GM12878 (cell line): Measurements from ENCODE around the gene SPATA3. TPM values are rescaled to one million over a fixed set of nuclear protein-coding genes. Genes with fewer than 3 reads are reported as not detected.

Experiments
- ATAC-seq: fragments of 200-7000 bp; cut with Tn5 transposase; 3 replicates; pipeline ENCODE4 v1.9.1; 2020; ENCODE audit warnings: mild to moderate bottlenecking, moderate library complexity
- BruUV-seq: library from RNA; stranded (reverse); fragments of 400-500 nt; replicated peaks from 2 replicates; lab custom pipeline; 2021; lab: Mats Ljungman, UMichigan
- CTCF ChIA-PET: fragments of 300-600 bp; sonication (Branson Sonifier 250); formaldehyde crosslinking; extraction: SDS; loops from one replicate; lab custom pipeline; 2021; ENCODE audit warnings: inconsistent platforms; lab: Yijun Ruan, JAX
- POLR2A ChIA-PET: fragments of 350-600 bp; formaldehyde crosslinking; extraction: SDS; loops from one replicate; lab custom pipeline; 2021; ENCODE audit warnings: inconsistent platforms; lab: Charles Lee
- RAD21 ChIA-PET: fragments of 300-600 bp; sonication (Branson Sonifier 250); formaldehyde crosslinking; loops from one replicate; lab custom pipeline; 2023; ENCODE audit warnings: antibody characterized with exemption; ENCODE audit not compliant: unreplicated experiment; lab: Charles Lee
- SMC1A ChIA-PET: fragments of 300-600 bp; sonication (Branson Sonifier 250); formaldehyde crosslinking; loops from one replicate; lab custom pipeline; 2023; ENCODE audit not compliant: unreplicated experiment, uncharacterized antibody; lab: Charles Lee
- DNase-seq: peaks from one replicate; pipeline ENCODE4 v3.0.0-alpha.2; 2011; ENCODE audit warnings: low read depth, low spot score
- FAIRE-seq: peaks from 3 replicates; lab custom pipeline; 2011; peaks lifted over from hg19 to GRCh38; lab: Jason Lieb, UNC
- H2AFZ ChIP-seq: 2 replicates; pipeline ENCODE4 v1.6.0; 2011; ENCODE audit warnings: low read depth, low read length, control low read depth; ENCODE audit not compliant: control insufficient read depth
- H3K27ac ChIP-seq: 2 replicates; pipeline ENCODE4 v1.5.1; 2011; ENCODE audit warnings: control low read depth; ENCODE audit not compliant: control insufficient read depth, insufficient read depth
- H3K27me3 ChIP-seq, 2 experiments: replicated peaks in 1 of 2; 2 replicates each; pipeline versions ENCODE4 v1.6.0 to v1.6.1; 2011; ENCODE audit warnings: low read length in 1 of 2; ENCODE audit not compliant: control insufficient read depth in 2 of 2, insufficient read depth in 2 of 2
- H3K36me3 ChIP-seq, 2 experiments: 2 replicates each; pipeline ENCODE4 v1.5.1; 2011; ENCODE audit warnings: low read length in 1 of 2; ENCODE audit not compliant: control insufficient read depth in 2 of 2, insufficient read depth in 2 of 2
- H3K4me1 ChIP-seq: 2 replicates; pipeline ENCODE4 v1.6.1; 2011; ENCODE audit warnings: mild to moderate bottlenecking, low read length, moderate library complexity, mixed read lengths; ENCODE audit not compliant: control insufficient read depth, insufficient read depth
- H3K4me2 ChIP-seq: 2 replicates; pipeline ENCODE4 v1.6.0; 2011; ENCODE audit warnings: control low read depth; ENCODE audit not compliant: control insufficient read depth, insufficient read depth
- H3K4me3 ChIP-seq: fragments of 200-600 bp; sonication (generic); 2 replicates; pipeline ENCODE4 v1.5.1; 2016
- H3K79me2 ChIP-seq: 2 replicates; pipeline ENCODE4 v1.6.0; 2011; ENCODE audit warnings: low read length; ENCODE audit not compliant: control insufficient read depth, insufficient read depth
- H3K9ac ChIP-seq: 2 replicates; pipeline ENCODE4 v1.8.0; 2011; ENCODE audit warnings: low read length, control low read depth, mixed read lengths; ENCODE audit not compliant: control insufficient read depth, insufficient read depth
- H3K9me3 ChIP-seq: replicated peaks from 3 replicates; pipeline ENCODE4 v1.5.1; 2011; ENCODE audit warnings: mild to moderate bottlenecking, low read length; ENCODE audit not compliant: control insufficient read depth, insufficient read depth
- H4K20me1 ChIP-seq: 2 replicates; pipeline ENCODE4 v1.6.0; 2011; ENCODE audit not compliant: control insufficient read depth, insufficient read depth
- BHLHE40 ChIP-seq, 2 experiments: fragments of 450-650 bp in 1 of 2; IDR thresholded peaks; 2 replicates each; pipeline ENCODE4 v1.6.1; 2011 to 2017; ENCODE audit warnings: low read depth in 2 of 2, borderline replicate concordance in 1 of 2, improper control_type of control experiment in 1 of 2, low read length in 1 of 2, mild to moderate bottlenecking in 1 of 2
- CHD4 ChIP-seq: fragments of 200-600 bp; sonication (generic); IDR thresholded peaks from 2 replicates; pipeline ENCODE4 v1.6.1; 2016; ENCODE audit warnings: mild to moderate bottlenecking
- DPF2 ChIP-seq: fragments of 450-650 bp; IDR thresholded peaks from 2 replicates; pipeline ENCODE4 v1.6.1; 2017; ENCODE audit warnings: mild to moderate bottlenecking
- EED ChIP-seq: sonication (generic); IDR thresholded peaks from 2 replicates; pipeline ENCODE4 v1.6.1; 2016; ENCODE audit warnings: antibody characterized with exemption, low read depth
- EGR1 ChIP-seq, 2 experiments: IDR thresholded peaks; 1 replicate in 1 of 2; 2 replicates in 1 of 2; pipeline ENCODE4 v1.6.1; 2011 to 2012; ENCODE audit warnings: low read depth in 2 of 2, low read length in 2 of 2, borderline replicate concordance in 1 of 2, mild to moderate bottlenecking in 1 of 2, moderate library complexity in 1 of 2
- MEF2B ChIP-seq: fragments of 450-650 bp; IDR thresholded peaks from 2 replicates; pipeline ENCODE4 v1.6.1; 2018; ENCODE audit warnings: mild to moderate bottlenecking, moderate library complexity; ENCODE audit not compliant: partially characterized antibody, poor library complexity, severe bottlenecking
- MTA2 ChIP-seq: fragments of 450-650 bp; IDR thresholded peaks from 2 replicates; pipeline ENCODE4 v1.6.1; 2016; ENCODE audit warnings: low read depth, mild to moderate bottlenecking, moderate library complexity
- NR2C1 ChIP-seq: fragments of 450-650 bp; IDR thresholded peaks from 2 replicates; pipeline ENCODE4 v1.6.1; 2017; ENCODE audit warnings: antibody characterized with exemption, mild to moderate bottlenecking, moderate library complexity
- PAX8 ChIP-seq: fragments of 450-650 bp; IDR thresholded peaks from 2 replicates; pipeline ENCODE4 v1.6.1; 2017; ENCODE audit warnings: mild to moderate bottlenecking, moderate library complexity
- POLR2AphosphoS5 ChIP-seq: IDR thresholded peaks from 2 replicates; pipeline ENCODE4 v1.6.1; 2011; ENCODE audit warnings: mild to moderate bottlenecking, low read length, inconsistent platforms
- POU2F2 ChIP-seq: IDR thresholded peaks from 3 replicates; pipeline ENCODE4 v1.6.1; 2011; ENCODE audit warnings: low read depth, mild to moderate bottlenecking, low read length, borderline replicate concordance
- RBBP5 ChIP-seq: fragments of 200-600 bp; sonication (generic); conservative IDR thresholded peaks from 2 replicates; pipeline ENCODE4 v1.6.1; 2016
- TCF7 ChIP-seq: IDR thresholded peaks from 2 replicates; pipeline ENCODE4 v1.6.1; 2014; ENCODE audit warnings: antibody characterized with exemption, borderline replicate concordance
- ZBED1 ChIP-seq: IDR thresholded peaks from 2 replicates; pipeline ENCODE4 v1.6.1; 2016; ENCODE audit warnings: borderline replicate concordance
- WGBS: methylation state at CpG from one replicate; pipeline ENCODE4 v1.1.6; 2016; ENCODE audit warnings: low lambda C conversion rate; ENCODE audit not compliant: insufficient replicate concordance, insufficient coverage; ENCODE audit errors: missing lambda C conversion rate; 5-methylcytosine and 5-hydroxymethylcytosine counted together
- in situ Hi-C: fragments of 300-500 bp; cut with MboI; formaldehyde crosslinking; loops from 9 replicates; pipeline ENCODE4 v1.14.3; 2018; ENCODE audit warnings: mixed read lengths
- intact Hi-C: fragments of 100-400 bp; cut with micrococcal nuclease; formaldehyde crosslinking; loops from one replicate; pipeline ENCODE4 v1.14.2; 2022; ENCODE audit not compliant: unreplicated experiment
- polyA plus RNA-seq, 11 experiments: library from polyadenylated mRNA; depleted of rRNA in 4 of 11; unstranded in 6 of 11; stranded (reverse) in 5 of 11; fragments of >200 nt; fragmentation: Nextera tagmentation in 4 of 11; fragmentation: Illumina TruSeq in 1 of 11; extraction: Ambion mirVana in 4 of 11; extraction: Trizol in 1 of 11; gene quantifications; 1 replicate in 1 of 11; 2 replicates in 10 of 11; pipeline versions ENCODE4 v1.2.1 to v1.2.3, GENCODE V29; 2011 to 2016; ENCODE audit warnings: inconsistent platforms in 2 of 11, missing spikeins in 2 of 11, low read depth in 1 of 11
- total RNA-seq, 4 experiments: library from RNA; depleted of rRNA in 3 of 4; stranded (reverse); fragments of >200 nt in 3 of 4; fragmentation: Illumina TruSeq in 1 of 4; extraction: Trizol in 1 of 4; gene quantifications; 2 replicates each; pipeline versions ENCODE4 v1.2.1 to v1.2.3, GENCODE V29; 2013 to 2021

SPATA3 gene
- total and polyA plus RNA-seq, 10 of the 15 experiments (the other 5 are each of a cell fraction or from before 2014, with no cell fraction given): not detected

DNA sequence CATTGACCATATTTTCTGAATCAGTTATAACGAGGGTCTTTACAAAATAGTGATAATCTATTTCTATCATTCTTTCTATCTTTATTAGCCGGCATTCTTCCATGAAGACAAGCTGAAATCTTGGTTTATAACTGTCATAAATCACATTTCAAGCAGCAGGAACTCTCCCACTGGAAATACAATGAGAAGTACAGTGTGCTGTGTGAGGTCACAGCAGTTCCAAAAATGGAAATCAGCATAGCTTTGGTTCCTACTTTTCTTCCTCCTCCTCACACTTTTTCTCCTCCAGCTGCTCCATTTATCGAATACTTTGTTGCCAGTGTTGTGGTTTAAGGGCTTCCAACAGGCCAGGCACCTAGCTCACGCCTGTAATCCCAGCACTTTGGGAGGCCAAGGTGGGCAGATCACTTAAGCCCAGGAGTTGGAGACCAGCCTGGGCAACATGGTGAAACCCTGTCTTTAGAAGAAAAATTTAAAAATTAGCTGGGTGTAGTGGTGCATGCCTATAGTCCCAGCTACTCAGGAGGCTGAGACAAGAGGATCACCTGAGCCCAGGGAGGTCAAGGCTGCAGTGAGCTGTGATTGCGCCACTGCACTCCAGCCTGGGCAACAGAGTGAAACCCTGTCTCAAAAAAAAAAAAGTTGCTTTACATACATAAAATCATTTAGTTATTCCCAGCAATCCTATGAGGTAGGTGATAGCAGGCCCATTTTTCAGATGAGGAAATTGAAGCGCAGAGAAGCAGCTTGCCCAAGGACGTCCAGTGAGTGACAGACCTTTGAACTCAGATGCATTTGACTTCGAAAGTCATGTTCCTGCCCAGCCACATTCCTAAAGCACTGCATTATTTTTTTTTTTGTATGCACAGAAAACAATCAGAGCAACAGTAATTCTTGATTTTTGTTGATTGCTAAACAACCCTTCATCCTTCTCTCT lies 36.8 kb upstream of the SPATA3 start:
- RAD21 ChIA-PET: interaction anchor here (0.9 to 22.2 kb wide), 5 partner anchors 9 to 33 kb away, joined by 3 to 400 read pairs (median 4); no protein-coding TSS in a partner anchor

GRCh38 chr2:230960026-230960425 lies 35.9 kb upstream of the SPATA3 start:
- ATAC-seq: no peak
- intact Hi-C loops: no loop called here
- SMC1A ChIA-PET: interaction anchor here (19.5 to 21.6 kb wide), 3 partner anchors 10 to 35 kb away, joined by 248 to 411 read pairs (median 266); partner anchors contain the start of gene GPR55
- Histone ChIP-seq H3K9ac (no peak overlapping the region), H4K20me1 (no peaks in the 10 kb centered on the region), H3K4me2 (no peak overlapping the region), H3K4me3 (no peak overlapping the region), H3K27me3 (no peaks in the 10 kb centered on the region), H3K9me3 (peaks cover 1% of the 10 kb centered on the region; the same call in 2 of the 3 replicates), H3K27ac (peak overlapping the region; percentile 8; the same call in 1 of the 2 replicates), H3K36me3 (peaks cover 0 to 12% of the 10 kb centered on the region in 2 experiments; a peak in 3 of 4 replicates), H3K4me1 (peaks cover 27% of the 10 kb centered on the region), H2AFZ (no peak overlapping the region), H3K79me2 (peaks cover 20% of the 10 kb centered on the region)
- POLR2A ChIA-PET: interaction anchor here (0.9 to 17.2 kb wide), 5 partner anchors 10 to 42 kb away, joined by 3 to 192 read pairs (median 3); no protein-coding TSS in a partner anchor
- 91% methylated on average over 1 of the region's 1 CpG for WGBS
- CTCF ChIA-PET: interaction anchor here (0.9 to 28.4 kb wide), 4 partner anchors 11 to 35 kb away, joined by 3 to 372 read pairs (median 4); partner anchors contain the start of gene GPR55
- FAIRE-seq: no peak
- in situ Hi-C loops: no loop called here
- RAD21 ChIA-PET: interaction anchor here (1.0 to 22.2 kb wide), 2 partner anchors 14 to 25 kb away, joined by 3 to 400 read pairs; no protein-coding TSS in a partner anchor
- DNase-seq: no peak
- BruUV-seq: no TSS peak
- TF ChIP-seq DPF2: no peak
- TF ChIP-seq ZBED1: no peak
- no peak for TF ChIP-seq EED
- no peak for TF ChIP-seq TCF7
- TF ChIP-seq NR2C1: no peak
- no peak for TF ChIP-seq MTA2
- TF ChIP-seq PAX8: no peak
- no peak for TF ChIP-seq RBBP5
- TF ChIP-seq CHD4: no peak
- no peak for TF ChIP-seq MEF2B
- no peak for TF ChIP-seq EGR1 (IDR thresholded peaks at IDR 0.05; ENCODE audit: borderline replicate concordance in 1 of 2, low read depth in 2 of 2, low read length in 2 of 2)
- no peak for TF ChIP-seq BHLHE40 (IDR thresholded peaks at IDR 0.05; ENCODE audit: borderline replicate concordance in 1 of 2, low read depth in 2 of 2, low read length in 1 of 2)

More for the DNA sequence above, 36.8 kb upstream of the SPATA3 start:
- ChIA-PET CTCF (interaction anchor here (0.7 to 28.4 kb wide), 11 partner anchors 8 to 45 kb away, joined by 3 to 372 read pairs (median 3); partner anchors contain the start of gene GPR55), SMC1A (interaction anchor here (1.3 to 21.6 kb wide), 5 partner anchors 9 to 34 kb away, joined by 4 to 411 read pairs (median 248); partner anchors contain the start of gene GPR55), POLR2A (interaction anchor here (1.0 to 17.2 kb wide), 5 partner anchors 9 to 41 kb away, joined by 3 to 192 read pairs (median 8); no protein-coding TSS in a partner anchor)
- Histone ChIP-seq H3K79me2 (peaks cover 23% of the 10 kb centered on the region), H3K36me3 (peaks cover 0 to 12% of the 10 kb centered on the region in 2 experiments; a peak in 3 of 4 replicates), H3K9ac (peak overlapping the region; percentile 37; the same call in 1 of the 2 replicates), H3K27me3 (no peaks in the 10 kb centered on the region), H3K4me1 (peaks cover 34% of the 10 kb centered on the region), H3K27ac (peak overlapping the region; percentile 99), H2AFZ (no peak overlapping the region), H3K4me3 (peak overlapping the region; percentile 26; the same call in 1 of the 2 replicates), H4K20me1 (no peaks in the 10 kb centered on the region), H3K4me2 (peak overlapping the region; percentile 75), H3K9me3 (peaks cover 1% of the 10 kb centered on the region; the same call in 2 of the 3 replicates)
- DNase-seq (no peak), ATAC-seq (no peak), FAIRE-seq (no peak)
- intact Hi-C loops: loop anchor here (10.0 kb wide), 1 partner anchor 374 kb away; no protein-coding TSS in a partner anchor
- TF ChIP-seq POLR2AphosphoS5 (peak; percentile 27; the same call in 1 of the 2 replicates), POU2F2 (no peak)
- in situ Hi-C loops: loop anchor here (10.0 kb wide), 1 partner anchor 294 kb away; no protein-coding TSS in a partner anchor
- WGBS: 84% methylated on average over 8 of the region's 8 CpGs
- no TSS peak for BruUV-seq
